Measurements from ENCODE around the gene VNN1. TPM values are rescaled to one million over a fixed set of nuclear protein-coding genes. Genes with fewer than 3 reads are reported as not detected.

The VNN1 gene
- polyA plus RNA-seq, 1 donor from 2014 or later, result not detected

DNA sequence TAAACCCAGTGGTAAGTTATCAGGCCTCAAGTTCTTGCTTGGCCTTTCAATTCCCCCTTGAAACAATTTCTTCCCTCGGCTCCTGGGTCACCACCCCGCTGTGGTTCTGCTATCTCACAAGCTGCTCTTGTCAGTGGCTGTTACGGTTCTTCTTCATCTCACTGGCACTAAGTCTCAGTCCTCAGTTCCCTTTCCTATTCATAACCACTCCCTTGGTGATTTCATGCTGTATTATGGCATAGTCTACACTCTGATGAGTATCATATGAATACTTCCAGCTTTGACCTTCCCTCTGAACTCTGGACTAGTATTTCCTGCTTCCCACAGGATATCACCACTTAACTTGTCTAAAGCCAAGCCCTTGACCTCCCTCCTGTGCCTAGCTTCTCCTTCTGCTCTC is 62.8 kb downstream of the VNN1 start:
- Histone ChIP-seq H3K9ac (ENCODE audit: low read length) (no peak overlapping the region), H2AFZ (ENCODE audit: low read depth, low read length) (no peak overlapping the region), H3K9me2 (ENCODE audit: insufficient read depth, low read length) (no peaks in the 10 kb centered on the region), H3F3A (ENCODE audit: insufficient read depth, low read length, poor library complexity, severe bottlenecking) (no peaks in the 10 kb centered on the region), H3K4me3 (ENCODE audit: low read length) (no peak overlapping the region), H3K27me3 (ENCODE audit: insufficient read depth, low read depth, low read length) (no peaks in the 10 kb centered on the region), H3K9me3 (ENCODE audit: low read length) (no peaks in the 10 kb centered on the region), H3K4me2 (ENCODE audit: low read length) (no peak overlapping the region), H3K27ac (ENCODE audit: low read length) (no peak overlapping the region), H4K20me1 (ENCODE audit: insufficient read depth) (no peaks in the 10 kb centered on the region), H3K36me3 (ENCODE audit: insufficient read depth, low read length) (no peaks in the 10 kb centered on the region), H3K79me2 (replicated peaks; ENCODE audit: insufficient read depth, low read length) (no peaks in the 10 kb centered on the region)
- TF ChIP-seq REST (IDR thresholded peaks at IDR 0.05; ENCODE audit: borderline replicate concordance), result no peak
- TF ChIP-seq, protein P1, sequence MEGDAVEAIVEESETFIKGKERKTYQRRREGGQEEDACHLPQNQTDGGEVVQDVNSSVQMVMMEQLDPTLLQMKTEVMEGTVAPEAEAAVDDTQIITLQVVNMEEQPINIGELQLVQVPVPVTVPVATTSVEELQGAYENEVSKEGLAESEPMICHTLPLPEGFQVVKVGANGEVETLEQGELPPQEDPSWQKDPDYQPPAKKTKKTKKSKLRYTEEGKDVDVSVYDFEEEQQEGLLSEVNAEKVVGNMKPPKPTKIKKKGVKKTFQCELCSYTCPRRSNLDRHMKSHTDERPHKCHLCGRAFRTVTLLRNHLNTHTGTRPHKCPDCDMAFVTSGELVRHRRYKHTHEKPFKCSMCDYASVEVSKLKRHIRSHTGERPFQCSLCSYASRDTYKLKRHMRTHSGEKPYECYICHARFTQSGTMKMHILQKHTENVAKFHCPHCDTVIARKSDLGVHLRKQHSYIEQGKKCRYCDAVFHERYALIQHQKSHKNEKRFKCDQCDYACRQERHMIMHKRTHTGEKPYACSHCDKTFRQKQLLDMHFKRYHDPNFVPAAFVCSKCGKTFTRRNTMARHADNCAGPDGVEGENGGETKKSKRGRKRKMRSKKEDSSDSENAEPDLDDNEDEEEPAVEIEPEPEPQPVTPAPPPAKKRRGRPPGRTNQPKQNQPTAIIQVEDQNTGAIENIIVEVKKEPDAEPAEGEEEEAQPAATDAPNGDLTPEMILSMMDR (IDR thresholded peaks at IDR 0.05; ENCODE audit: poor library complexity, severe bottlenecking), result no peak
- TF ChIP-seq EZH2 (IDR thresholded peaks at IDR 0.05; ENCODE audit: borderline replicate concordance, insufficient read depth, low read length, poor library complexity, severe bottlenecking), result no peak
- TF ChIP-seq RAD21 (conservative IDR thresholded peaks at IDR 0.05), result no peak

- Histone ChIP-seq H3K9me2 (ENCODE audit: insufficient read depth, low read length) (no peaks in the 10 kb centered on the region), H3K36me3 (ENCODE audit: insufficient read depth, low read length) (no peaks in the 10 kb centered on the region), H3F3A (ENCODE audit: insufficient read depth, low read length, poor library complexity, severe bottlenecking) (no peaks in the 10 kb centered on the region), H2AFZ (ENCODE audit: low read depth, low read length) (no peak overlapping the region), H3K4me2 (ENCODE audit: low read length) (no peak overlapping the region), H3K9ac (ENCODE audit: low read length) (no peak overlapping the region), H3K79me2 (replicated peaks; ENCODE audit: insufficient read depth, low read length) (no peaks in the 10 kb centered on the region), H3K9me3 (ENCODE audit: low read length) (no peaks in the 10 kb centered on the region), H3K27ac (ENCODE audit: low read length) (no peak overlapping the region), H4K20me1 (ENCODE audit: insufficient read depth) (no peaks in the 10 kb centered on the region), H3K4me3 (ENCODE audit: low read length) (no peak overlapping the region), H3K27me3 (ENCODE audit: insufficient read depth, low read depth, low read length) (no peaks in the 10 kb centered on the region)
- TF ChIP-seq POLR2AphosphoS5 (IDR thresholded peaks at IDR 0.05), result no peak
- TF ChIP-seq, protein P1 (IDR thresholded peaks at IDR 0.05; ENCODE audit: poor library complexity, severe bottlenecking), result no peak
- TF ChIP-seq RAD21 (conservative IDR thresholded peaks at IDR 0.05), result no peak
- no peak for TF ChIP-seq TAF1 (IDR thresholded peaks at IDR 0.05; ENCODE audit: low read depth)
- no peak for TF ChIP-seq EZH2 (IDR thresholded peaks at IDR 0.05; ENCODE audit: borderline replicate concordance, insufficient read depth, low read length, poor library complexity, severe bottlenecking)
- no peak for TF ChIP-seq MXI1 (conservative IDR thresholded peaks at IDR 0.05; ENCODE audit: poor library complexity, severe bottlenecking)
- TF ChIP-seq SMC3 (conservative IDR thresholded peaks at IDR 0.05; ENCODE audit: poor library complexity), result no peak
- TF ChIP-seq EP300 (conservative IDR thresholded peaks at IDR 0.05; ENCODE audit: poor library complexity, severe bottlenecking), result no peak
- no peak for TF ChIP-seq REST (IDR thresholded peaks at IDR 0.05; ENCODE audit: borderline replicate concordance)
Observed at GRCh38 chr6:132650429-132650828, 63.4 kb downstream of the VNN1 start.
